Measurements from ENCODE around the gene JAKMIP1.

The JAKMIP1 gene

DNA sequence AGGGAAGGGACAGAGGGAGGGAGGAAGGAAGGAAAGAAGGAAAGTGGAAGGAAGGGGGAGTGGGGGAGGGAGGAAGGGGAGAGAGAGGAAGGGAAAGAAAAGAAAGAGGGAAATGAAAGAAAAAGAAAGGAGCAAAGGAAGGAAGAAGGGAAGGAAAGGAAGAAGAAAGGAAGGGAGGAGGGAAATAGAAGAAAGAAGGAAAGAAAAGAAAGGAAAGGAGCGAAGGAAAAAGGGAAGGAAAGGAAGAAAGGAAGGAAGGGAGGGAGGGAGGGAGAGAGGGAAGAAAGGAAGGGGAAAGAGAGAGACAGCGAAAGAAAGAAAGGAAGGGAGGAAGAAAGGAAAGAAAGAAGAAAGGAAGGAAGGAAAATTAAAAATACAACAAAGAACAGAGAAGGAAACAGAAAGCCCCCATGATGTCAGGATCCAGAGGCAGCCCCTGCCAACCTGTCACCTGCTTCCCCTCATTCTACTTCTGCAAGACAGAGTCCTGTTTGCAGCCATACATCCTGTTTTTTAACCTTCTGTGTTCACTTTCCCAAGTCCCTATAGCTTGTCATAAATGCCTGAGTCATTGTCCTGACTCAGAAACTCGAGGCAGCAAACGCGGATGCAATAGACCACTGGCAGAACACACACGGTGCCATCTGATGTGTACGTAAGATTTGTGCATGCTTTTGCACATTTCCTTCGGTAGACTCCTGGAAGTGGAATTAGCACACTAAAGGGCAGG, 105.2 kb downstream of the JAKMIP1 start:
- peak; percentile 72 for DNase-seq (ENCODE audit: low spot score)

DNA sequence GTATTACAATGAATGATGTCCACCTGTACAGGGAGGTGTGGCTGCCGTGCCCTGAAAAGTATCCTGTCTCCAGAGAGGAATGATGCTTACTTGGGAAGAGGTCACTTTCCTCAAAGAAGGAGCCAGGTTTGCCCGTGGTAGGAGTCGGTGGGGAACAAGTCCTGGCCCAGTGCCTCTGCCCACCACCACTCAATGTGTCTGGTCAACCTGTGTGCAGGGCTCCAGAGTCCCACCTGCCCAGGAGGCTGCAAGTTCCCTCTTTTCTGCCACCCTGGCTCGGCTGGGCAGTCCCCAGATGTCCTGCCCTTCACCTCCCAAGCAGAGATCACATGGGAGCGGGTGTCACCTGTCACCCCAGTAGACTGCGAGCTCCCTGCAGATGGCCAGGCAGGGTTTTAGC, 106.7 kb downstream of the JAKMIP1 start:
- DNase-seq (ENCODE audit: low spot score) = no peak

DNA sequence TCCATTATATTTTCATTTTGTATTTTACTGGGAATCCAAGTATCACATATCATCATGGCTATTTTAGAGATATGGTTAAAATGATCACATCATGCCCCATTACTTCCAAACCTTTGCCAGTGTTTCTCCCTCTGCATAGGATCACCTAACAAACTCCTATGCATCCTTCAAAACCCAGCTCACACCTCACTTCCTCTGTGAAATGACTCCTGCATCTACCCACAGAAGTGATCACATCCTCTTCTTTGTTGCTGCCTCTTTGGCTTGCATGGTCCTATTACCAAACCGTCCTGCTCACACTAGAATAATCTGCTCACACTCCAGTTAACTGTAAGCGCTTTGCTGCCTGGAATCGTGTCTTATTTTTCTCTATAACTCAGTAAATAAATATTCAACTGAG, 107.4 kb downstream of the JAKMIP1 start:
- no peak for DNase-seq (ENCODE audit: low spot score)

DNA sequence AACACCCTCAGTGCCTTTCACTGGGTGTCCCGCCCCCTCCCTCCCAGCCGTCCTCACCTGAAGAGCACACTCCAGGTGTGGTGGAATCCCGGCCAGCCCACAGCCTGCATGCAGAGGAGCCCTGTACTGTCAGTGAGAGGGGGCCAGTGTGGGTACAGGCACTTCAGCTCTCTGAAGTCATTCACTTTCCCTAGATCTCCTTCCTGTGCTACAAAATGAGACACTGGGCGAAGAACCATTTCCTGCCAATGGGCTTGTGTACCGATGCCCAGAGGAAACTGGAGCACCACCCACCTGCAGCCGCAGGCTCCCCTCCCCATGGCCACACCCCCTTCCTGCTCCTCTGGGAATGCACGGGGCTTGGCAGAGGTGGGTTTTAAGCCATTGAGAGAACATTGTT, 108.2 kb downstream of the JAKMIP1 start:
- no peak for DNase-seq (ENCODE audit: low spot score)

DNA sequence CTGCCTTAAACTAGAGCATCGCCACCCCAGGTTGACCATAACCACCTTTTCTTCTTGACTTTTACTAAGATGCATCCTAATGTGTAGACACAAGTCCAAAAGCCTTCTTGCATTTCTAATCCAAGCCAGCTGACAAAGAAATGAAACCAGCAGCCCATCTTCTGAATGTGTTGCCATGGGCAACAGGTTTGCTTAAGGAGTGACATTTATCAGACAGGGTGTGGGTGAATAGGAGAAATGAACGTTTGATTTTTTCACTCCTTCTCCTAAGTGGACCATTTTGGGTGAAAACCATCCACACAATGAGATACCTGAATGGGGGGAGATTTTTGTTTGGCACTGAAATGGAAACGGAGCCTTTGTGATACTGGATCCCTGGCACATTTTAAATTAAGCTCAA, 109.4 kb downstream of the JAKMIP1 start:
- no peak for DNase-seq (ENCODE audit: low spot score)

DNA sequence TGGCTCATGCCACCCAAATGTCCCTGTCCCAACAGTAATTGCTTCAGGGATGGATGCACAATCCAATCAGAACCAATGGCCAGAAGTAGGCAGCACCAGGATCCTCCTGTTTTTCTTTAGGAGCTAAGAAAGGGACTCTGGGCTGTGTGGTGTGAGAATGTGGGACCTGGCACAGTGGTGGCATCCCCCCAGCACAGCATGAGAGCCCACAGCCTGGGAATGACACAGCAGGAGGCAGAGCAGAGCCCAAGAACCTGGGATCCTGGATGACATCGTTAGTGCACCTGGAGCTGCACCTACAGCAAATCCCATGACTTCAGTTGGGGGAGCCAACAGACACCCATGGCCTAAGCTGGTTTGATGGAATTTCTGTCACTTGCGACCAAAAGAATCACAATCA, 111.4 kb downstream of the JAKMIP1 start:
- DNase-seq (ENCODE audit: low spot score) = no peak

DNA sequence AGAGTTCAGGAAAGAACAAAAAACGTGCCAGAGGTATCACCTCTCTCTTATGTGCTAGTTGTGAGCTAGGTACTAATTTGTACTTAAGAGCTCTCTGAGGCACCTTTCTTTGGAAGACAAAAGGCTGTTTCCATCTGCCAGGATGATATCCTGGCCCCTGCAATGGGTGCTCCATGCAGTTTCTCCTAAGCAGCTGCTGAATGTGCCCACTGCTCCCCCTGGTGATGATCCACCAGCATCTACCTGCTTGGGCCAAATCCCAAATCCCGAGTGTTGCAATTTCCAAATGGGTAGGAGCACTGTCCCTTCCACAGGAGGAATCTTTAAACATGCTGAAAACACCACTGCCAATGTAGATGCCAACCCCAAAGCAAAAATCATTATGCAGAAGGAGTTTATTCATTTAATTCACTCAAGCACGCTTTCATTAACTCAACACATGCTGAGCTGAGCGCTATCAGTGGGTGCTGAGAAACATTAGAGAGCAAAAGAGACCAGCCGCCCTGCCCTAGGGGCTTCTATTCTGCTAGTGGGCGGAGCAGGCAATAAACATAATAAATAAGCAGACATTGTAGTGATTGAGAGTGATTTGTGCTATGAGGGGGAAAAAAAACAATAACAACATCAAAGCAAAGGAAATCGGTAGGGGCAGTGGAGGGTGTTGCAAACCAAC, 112.5 kb downstream of the JAKMIP1 start:
- peak; percentile 57 for DNase-seq (ENCODE audit: low spot score)

DNA sequence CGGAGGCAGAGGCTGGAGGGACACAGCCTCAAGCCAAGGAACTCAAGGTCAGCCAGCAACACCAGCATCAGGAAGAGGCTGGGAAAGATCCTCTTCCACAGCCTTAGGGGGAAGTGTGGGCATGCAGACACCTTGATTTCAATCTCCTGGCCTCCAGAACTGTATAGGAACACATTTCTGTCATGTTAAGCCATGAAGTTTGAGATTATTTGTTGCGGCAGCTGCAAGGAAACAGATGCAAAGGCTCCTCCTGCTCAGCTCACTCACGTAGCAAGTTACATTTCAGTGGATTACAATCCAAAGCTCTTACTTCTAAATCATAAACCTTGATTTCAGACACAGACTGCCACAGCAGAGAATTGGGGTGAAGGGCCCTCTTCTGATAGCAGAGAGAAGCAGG, 113.5 kb downstream of the JAKMIP1 start:
- no peak for DNase-seq (ENCODE audit: low spot score)

DNA sequence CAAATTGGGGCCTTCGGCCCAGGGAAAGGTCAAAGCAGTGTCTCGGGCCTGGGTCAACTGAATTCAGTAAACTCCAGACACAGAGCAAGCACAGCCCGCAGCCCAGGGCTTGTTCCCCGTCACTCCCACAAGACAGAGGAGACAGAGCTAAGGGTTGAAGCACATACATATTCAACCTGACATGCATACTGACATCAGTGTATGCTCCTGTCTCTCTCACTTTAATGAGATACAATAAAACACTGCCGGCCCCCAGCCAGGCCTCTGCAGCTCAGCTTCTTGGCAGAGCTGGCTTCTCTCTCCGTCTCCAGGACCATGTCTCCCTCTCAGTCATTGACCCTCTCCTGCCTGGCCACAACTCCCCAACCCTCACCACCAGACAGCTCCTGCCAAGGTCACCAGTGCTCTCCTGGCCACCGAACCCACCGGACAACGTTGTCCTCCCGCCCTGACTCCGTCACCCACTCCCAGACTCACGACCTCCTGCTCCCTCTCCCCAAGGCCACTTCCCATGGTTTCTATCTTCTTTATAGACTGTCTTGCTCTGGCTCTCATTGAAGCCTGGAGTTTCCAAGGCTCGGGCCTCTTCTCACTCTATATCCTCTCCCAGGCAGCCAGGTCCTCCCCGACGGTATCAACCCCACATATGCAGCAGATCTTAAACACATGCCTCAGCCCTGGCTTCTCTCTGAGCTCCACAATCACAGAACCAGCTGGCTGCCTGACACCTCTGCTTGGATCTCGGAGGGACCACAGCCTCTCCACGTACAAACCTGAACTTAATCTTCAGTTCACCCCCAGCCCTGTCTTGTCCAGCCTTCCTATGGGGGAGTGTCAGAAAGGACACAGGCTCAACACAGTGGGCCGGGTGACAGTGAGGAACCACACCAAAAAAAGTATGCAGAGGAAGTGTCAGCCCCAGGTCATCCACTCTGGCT, 114.4 kb downstream of the JAKMIP1 start:
- DNase-seq (ENCODE audit: low spot score) = no peak

DNA sequence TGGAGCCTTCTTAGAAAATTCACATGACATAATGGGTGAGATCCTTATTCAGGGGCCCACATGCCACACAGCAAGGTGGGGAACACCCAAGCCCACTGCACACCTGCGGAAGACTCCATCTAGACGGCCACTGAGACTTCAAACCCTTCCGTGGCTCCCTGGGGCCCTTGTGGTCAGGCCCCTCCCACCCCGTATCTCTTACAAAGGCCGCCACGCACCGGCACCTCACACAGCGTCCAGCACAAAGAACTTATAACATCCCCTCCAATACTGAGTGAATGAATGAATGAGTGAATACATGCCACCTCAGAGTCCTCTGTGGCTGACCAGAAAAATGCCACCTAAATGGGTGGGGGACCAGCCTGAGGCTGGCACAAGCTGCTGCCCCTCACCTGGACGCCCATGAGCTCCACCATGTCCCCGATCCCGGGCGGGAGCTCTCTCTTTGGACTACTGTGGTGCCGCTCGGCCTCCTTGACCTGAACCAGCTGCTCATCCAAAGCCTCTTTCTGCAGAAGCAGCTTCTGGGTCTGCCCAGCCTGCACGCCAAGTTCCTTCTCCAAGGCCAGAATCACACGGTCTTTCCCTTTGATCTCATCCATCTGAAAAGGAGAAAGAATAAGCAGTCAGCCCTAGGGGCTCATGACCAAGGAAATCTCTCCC, 115.2 kb downstream of the JAKMIP1 start:
- DNase-seq (ENCODE audit: low spot score) = no peak

DNA sequence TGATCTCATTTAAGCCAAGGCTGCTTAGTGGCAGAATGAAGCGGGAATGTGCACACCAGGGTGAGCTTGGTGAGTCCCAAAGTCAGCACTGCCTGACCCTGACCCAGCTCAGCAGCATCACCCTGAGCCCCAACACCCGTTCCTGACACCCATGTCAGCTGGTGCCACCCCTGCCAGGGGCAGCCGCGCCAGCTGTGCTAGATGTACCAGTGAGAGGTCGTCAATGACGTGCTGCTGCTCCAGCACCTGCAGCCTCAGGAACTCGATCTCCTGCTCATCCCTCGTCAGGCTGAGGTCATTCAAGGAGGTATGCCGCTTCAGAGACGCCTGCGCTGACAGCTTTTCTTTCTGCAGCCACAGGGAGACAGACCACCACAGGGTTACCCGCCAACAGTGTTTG, 120.4 kb downstream of the JAKMIP1 start:
- DNase-seq (ENCODE audit: low spot score) = no peak

DNA sequence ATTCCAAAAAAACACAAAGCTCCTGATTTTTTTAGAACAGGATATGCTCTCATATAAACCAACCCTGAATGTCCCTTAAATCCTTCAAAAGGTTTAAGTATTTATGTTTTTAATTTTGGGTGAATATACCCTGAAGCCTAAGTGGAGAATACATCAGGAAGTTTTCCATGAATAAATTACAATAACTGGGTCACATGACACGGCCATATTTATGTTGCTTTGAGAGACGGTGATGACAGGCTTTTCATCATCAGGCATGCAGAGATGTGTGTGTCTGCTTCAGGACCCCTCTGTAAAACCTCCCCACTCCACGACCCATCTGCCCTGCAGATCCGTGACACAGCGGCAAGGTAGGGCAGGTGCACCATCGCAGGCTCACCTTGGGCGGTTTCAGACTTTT, 121.8 kb downstream of the JAKMIP1 start:
- no peak for DNase-seq (ENCODE audit: low spot score)

DNA sequence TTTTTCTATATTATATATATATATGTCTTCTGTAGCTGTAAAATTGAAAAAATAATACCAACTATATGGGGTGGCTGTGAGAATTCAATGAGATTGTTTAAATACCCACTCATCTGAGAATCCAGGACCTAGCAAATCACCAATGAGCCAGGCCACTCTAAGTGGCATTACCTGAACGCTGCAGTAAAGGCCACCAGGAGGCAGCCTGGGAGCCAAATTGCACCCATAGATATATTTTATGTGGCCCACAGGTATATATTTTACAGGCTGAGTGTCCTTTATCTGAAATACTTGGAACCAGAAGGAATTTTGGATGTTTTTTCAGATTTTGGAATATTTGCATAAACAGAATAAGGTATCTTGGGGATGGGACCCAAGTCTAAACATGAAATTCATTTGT, 124.0 kb downstream of the JAKMIP1 start:
- no peak for DNase-seq (ENCODE audit: low spot score)

DNA sequence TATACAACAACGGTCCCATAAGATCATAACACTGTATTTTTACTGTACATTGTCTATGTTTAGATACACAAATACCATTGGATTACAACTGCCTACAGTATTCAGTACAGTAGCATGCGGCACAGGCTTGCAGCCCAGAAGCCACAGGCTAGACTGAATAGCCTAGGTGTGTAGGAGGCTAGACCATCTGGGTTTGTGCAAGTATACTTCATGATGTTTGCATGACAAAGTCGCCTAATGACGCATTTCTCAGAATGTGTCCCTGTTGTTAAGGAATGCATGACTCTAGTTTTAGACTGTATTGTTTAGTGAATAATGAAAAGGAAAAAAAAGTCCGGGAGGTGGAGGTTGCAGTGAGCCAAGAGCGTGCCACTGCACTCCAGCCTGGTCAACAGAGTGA, 125.6 kb downstream of the JAKMIP1 start:
- DNase-seq (ENCODE audit: low spot score) = no peak

DNA sequence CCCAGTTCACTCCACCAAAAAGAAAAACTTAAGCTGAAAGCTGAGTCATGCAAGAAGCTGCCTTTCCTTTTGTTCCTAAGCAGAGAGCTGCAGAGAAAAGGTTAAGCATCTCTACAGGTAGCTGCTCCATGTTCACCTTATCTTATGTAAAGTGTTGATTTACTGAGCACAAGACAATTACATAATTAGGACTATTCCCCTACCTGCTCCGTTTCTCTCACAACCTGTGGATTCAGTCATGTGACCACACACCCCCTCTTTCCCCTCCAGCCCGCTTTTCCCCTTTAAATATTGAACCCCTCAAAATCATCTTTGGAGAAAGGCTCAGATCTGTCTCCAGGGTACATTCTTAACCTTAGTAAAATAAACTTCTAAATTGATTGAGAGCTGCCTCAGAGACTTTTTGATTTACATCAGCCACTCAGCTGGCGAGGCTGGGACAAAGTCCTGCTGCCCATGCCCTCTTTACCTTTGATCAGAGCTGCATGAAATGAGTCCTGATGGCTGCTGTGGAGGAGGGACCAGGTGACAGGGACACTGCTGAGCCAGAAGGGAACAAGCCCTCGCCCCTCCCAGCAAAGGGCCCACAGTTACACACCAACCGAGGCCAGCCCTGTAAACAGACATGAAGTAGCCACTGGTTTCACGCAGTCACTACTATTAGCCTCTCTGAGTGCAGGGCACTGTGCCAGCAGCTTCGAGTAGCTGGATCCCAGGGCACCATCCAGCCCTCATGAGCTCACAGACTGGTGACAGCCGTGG, 128.2 kb downstream of the JAKMIP1 start:
- DNase-seq (ENCODE audit: low spot score) = no peak

DNA sequence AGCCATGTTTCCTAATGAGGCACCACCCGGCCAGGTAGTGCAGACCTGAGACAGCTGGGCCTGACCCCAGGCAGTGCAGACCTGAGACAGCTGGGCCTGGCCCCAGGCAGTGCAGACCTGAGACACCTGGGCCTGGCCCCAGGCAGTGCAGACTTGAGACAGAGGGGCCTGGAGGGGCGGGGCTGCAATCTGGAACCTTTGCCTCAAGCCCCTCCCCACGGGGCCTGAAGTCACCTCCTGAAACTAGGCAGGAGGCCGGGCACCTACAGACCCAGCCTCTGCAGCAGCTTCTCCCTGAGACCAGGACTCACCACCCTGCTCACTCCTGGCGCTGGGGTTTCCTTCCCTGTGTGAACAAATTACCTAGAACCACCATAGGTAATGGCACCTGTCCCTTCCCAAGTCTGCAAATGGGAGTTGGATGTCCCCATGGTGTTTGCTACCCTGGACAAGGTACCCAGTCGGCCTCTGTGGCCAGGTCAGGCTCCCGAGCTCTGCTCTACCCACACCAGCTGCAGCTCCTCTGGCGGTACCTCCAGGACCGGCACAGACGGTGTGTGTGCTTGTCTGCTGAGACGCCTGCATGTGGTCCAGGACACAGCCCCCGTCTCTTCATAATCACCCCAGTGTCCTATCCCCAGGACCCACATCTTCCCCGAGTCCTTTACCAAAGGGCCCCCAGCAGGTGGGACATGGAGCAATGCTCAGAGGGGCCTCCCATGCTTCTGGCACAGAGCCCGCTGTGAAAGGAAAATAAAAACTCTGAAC, 129.0 kb downstream of the JAKMIP1 start:
- DNase-seq (ENCODE audit: low spot score) = no peak

DNA sequence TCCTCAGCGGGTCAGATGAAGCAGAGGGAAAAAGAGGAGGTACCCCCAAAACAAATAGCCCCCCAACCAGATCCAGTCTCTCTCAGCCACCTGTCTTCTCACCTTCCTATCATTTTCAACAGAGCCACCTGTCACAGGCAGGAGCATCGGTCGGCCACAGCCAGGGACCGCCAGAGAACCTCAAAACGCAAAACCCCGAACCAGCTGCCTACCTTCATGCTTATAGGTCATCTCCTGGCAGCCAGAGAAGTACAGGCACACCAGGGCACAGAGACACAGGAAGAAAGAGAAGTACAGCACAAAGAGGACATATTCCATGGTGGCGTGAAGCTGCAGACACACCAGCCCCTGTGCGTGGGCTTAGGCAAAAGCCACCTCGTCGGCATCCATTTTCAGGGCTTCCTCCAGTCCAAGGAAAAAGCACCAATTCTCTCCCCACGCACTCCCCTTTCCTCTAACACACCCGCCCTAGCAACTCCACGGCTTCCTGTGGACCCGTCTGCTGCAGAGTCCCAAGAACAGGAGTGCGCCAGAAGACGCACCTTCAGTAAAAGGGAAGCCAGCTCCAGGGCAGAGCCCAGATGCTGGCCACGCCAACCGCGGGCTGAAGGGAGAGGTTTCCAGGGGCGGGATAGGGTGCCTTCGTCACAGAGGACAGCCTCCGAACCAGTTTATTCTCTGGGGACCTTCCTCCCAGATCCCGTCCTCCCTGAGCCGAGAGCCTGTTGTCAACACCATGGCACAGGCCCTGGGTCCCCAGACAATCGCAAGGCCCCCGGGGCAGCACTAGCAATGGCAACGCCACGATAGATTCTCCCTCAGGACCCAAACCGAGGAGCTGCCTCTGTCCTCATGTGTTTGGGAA, 130.3 kb downstream of the JAKMIP1 start:
- DNase-seq (ENCODE audit: low spot score) = no peak

DNA sequence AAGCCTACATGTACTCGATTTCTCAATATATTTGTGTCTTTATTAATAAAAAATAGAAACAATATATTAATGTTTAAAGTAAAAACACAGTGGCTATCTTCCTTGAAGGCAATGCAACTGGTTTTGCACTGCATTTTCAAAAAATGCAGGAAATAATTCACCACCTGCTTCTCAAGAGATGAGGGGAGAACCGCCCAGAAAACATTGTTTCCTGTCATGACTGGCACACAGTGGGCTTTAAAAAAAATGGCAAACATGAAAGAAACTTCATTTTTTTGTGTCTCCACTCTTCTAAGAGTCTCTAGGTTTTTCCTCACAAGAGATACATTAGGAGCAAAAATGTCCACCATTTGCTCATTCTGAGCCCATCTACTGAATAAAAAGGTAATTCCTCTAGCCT, 131.4 kb downstream of the JAKMIP1 start:
- no peak for DNase-seq (ENCODE audit: low spot score)

DNA sequence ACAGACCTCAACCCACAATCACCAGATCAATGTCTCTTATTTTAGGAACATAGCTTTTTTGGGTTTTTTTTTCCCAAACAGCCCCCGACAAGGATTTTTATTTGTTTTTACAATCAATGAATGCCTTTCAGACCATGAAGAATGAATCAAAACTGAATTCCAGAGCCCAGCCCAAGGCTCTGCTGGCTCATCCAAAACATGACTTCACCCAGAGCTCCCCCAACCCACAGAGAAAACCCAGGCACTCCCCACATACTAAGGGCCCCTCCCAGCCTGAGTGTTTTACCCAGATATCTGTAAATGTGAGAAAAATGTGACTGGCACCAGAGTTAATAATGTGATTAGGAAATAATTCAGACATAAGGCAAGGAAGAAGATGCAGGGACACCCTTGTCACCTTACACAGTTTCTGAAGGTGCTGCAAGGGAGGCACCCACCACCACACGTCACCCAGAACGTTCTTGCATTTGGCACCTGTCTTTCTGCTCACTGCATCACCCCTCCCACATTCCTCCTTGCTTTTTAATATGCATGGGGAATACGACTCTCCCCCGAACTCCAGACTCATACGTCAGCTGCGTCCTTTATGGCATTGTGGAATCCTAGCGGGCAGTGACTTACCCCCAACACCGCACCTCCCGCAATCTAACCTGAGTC, 134.3 kb downstream of the JAKMIP1 start:
- no peak for DNase-seq (ENCODE audit: low spot score)

All from RKO (cell line).